T-helper 1 cell treated with Interleukin-12 subunit alpha and Interleukin-12 subunit beta and Interleukin-4 antibody, amounts not matched to agents 30 μg/mL and 1 μg/mL, for 36 hours (primary cell): Measurements from ENCODE around the gene SLC19A1.

Source experiments
- H3K27ac Mint-ChIP-seq: one replicate; pipeline ENCODE4 v1.8.0; 2021; ENCODE audit warnings: mild to moderate bottlenecking, mixed read lengths
- H3K27me3 Mint-ChIP-seq: one replicate; pipeline ENCODE4 v1.8.0; 2021; ENCODE audit warnings: low read depth, mixed read lengths
- H3K36me3 Mint-ChIP-seq: one replicate; pipeline ENCODE4 v1.8.0; 2021; ENCODE audit warnings: low read depth, mixed read lengths
- H3K4me1 Mint-ChIP-seq: one replicate; pipeline ENCODE4 v1.8.0; 2021; ENCODE audit warnings: low read depth, mixed read lengths
- H3K4me3 Mint-ChIP-seq: one replicate; pipeline ENCODE4 v1.8.0; 2021; ENCODE audit warnings: mild to moderate bottlenecking, moderate library complexity, mixed read lengths
- H3K9me3 Mint-ChIP-seq: one replicate; pipeline ENCODE4 v1.8.0; 2021; ENCODE audit warnings: mixed read lengths

Gene SLC19A1

DNA sequence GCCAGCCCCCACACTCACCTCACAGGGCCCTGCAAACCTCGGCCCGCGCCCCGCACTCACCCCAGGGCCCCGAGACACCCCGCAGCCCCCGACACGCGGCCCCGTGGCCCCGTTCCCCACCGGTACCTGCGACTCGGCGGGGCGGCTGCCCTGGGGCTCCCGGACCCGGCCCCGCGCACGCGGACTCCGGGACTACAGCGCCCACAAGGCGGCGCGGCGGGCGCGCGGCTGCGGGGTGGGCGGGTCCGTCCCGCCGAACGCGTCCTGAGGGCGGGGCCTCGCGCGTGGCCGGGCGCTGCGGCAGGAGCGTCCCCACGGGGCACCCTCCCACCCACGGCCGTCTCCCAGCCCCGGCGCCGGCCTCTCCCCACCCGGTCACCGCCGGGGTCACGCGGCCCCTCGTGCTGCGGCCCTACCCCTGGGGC, at the start of gene SLC19A1:
TSS of gene SLC19A1 (minus strand) at position 199 of the 425 bp plus-strand sequence. CDS start 4,481 bp downstream, outside the sequence.
- Mint-ChIP-seq H3K4me3 (peak within 1 kb of the TSS; percentile 75), H3K36me3 (no peaks in the 10 kb centered on the region), H3K27ac (peak within 1 kb of the TSS; percentile 26), H3K27me3 (no peaks in the 10 kb centered on the region), H3K4me1 (peaks cover 13% of the 10 kb centered on the region), H3K9me3 (no peaks in the 10 kb centered on the region)

DNA sequence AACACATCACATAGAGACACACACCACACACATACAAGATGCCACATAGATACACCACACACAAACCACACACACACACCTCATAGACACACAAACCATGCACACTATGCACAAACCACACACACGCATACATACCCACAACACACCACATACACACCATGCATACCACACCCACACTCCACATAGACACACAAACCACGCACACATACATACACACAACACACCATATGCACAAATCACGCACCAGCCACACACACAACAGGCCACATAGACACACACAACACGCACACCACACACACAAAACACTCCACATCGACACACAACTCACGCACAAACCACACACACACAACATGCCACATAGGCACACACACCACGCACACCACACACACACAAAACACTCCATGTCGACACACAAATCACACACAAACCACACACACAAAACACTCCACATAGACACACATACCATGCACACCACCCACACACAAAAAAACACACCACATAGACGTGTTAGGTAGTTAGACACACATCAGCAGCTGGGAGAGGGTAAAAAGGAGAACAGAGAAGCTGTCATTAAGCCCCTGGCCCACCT, 49.5 kb upstream of the SLC19A1 start:
- Mint-ChIP-seq H3K36me3 (peaks cover 9% of the 10 kb centered on the region), H3K27ac (no peak overlapping the region), H3K4me1 (peaks cover 20% of the 10 kb centered on the region), H3K9me3 (peaks cover 9% of the 10 kb centered on the region), H3K4me3 (no peak overlapping the region), H3K27me3 (peaks cover 22% of the 10 kb centered on the region)

DNA sequence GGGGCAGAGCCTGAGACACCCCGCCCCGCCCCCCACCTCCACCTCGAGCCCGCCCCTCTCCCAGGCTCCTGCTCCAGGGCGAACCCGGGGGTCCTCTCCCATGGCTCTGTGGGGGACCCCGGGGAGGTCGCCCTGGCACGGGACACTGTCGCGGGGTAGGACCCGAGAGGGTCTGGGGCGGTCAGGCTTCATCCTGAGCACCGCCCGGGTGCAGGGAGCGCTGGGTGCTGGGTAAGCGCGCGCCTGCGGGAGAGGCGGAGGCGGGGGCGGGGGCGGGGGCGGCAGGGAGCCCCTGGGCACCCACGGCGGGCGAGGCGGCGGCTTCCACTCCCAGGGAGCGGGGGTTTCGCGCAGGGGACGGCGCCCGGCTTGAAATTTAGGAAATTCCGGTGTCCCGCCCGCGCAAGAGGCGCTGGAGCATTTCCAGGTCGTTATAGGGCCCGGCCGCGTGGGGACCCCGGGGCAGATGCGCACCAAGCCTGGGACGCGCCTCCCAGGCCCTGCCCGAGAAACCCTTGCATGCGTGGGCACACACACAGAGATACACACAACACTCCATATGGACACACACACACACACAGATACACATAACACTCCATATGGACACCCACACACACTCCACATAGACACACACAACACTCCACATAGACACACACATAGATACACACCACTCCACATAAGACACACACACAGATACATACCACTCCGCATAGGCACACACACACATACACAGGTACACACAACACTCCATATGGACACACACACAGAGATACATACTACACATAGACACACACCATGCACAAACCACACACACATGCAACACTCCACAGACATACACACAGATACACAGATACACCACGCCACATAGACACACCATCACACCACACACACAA, 48.7 kb upstream of the SLC19A1 start:
- Mint-ChIP-seq H3K4me3 (no peak overlapping the region), H3K9me3 (peaks cover 16% of the 10 kb centered on the region), H3K36me3 (peaks cover 11% of the 10 kb centered on the region), H3K4me1 (peaks cover 15% of the 10 kb centered on the region), H3K27me3 (peaks cover 28% of the 10 kb centered on the region), H3K27ac (no peak overlapping the region)

DNA sequence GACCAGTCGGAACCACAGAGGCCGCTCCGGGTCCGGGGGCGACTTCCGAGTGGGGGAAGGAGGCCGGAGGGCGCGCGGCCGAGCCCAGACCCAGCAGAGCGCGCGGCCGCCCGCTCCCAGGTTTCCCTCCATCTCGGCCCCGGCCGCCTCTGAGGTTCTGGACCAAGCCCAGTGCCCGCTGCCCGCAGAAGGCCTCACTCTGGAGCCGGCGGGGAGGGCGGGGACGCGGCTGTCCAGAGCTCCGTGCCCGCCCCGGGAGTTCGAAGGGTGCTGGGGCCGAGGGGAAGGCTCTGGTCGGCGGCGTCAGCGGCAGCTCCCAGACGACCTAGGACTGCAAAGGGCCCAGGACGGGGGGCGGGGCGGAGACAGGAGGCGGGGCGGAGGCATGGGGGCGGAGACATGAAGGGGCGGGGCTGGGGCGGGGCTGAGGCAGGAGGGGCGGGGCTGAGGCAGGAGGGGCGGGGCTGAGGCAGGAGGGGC, 48.0 kb upstream of the SLC19A1 start:
- peak overlapping the region; percentile 20 for H3K4me3 Mint-ChIP-seq

DNA sequence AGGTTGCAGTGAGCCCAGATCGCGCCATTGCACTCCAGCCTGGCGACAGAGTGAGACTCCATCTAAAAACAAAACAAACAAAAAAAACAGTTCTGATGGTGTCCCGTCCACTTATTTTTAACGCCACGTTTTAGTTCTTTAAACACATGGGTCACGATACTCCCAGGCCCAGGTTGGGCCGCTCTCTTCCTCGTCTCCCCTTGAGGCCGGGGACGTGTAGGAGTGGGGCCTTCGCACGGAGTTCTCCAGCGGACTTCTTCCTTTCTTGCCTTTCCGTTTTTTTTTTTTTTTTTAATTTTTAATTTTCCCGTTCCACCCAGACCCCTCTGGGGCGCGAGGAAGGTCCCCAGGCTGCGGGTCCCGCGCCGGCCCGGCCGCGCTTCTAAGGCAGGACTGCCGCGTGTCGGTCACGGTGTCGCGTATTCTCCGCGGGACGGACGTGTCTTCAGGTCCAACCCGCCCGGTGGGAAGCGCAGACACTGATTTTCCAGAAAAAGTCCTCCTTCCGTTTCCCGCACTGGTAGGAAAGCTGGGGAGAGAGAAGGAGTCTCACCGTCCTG, 47.5 kb upstream of the SLC19A1 start:
- H3K9me3 Mint-ChIP-seq: peaks cover 21% of the 10 kb centered on the region
- H3K27me3 Mint-ChIP-seq: peaks cover 31% of the 10 kb centered on the region
- peaks cover 11% of the 10 kb centered on the region for H3K36me3 Mint-ChIP-seq
- no peak overlapping the region for H3K27ac Mint-ChIP-seq
- peaks cover 13% of the 10 kb centered on the region for H3K4me1 Mint-ChIP-seq
- no peak overlapping the region for H3K4me3 Mint-ChIP-seq

More for the DNA sequence above, 48.0 kb upstream of the SLC19A1 start:
- Mint-ChIP-seq H3K36me3 (peaks cover 11% of the 10 kb centered on the region), H3K9me3 (peaks cover 19% of the 10 kb centered on the region), H3K4me1 (peaks cover 13% of the 10 kb centered on the region), H3K27ac (no peak overlapping the region), H3K27me3 (peaks cover 30% of the 10 kb centered on the region)

DNA sequence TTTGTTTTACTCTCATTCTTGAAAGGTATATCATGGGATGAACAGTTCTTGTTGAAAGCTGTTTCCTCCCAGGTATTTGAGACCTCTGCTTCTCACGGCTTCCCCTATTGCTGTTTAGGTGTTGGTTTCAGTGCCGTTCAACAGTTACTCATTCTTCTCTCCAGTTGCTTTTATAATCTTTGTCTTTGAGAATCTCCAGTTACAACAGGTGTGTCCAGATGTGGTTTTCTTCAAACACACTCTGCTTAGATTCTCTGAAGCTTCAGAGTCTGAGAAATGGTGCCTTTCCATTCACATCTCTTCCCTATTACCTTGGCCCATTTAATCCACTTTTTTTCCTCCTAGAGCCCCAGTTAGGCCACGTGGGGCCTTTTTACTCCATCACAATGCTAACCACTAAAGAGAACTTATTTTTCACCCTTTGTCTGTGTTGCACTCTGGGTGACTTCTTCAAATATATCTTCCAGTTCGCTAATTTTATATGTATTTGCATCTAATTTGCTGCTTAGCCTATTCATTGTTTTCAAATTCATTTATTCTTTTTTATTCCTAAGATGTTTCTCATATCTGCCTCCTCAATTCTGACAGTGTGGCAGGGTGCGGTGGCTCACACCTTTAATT, 46.7 kb upstream of the SLC19A1 start:
- Mint-ChIP-seq H3K27ac (no peak overlapping the region), H3K9me3 (peaks cover 23% of the 10 kb centered on the region), H3K36me3 (peaks cover 9% of the 10 kb centered on the region), H3K4me3 (peak overlapping the region; percentile 6), H3K27me3 (peaks cover 32% of the 10 kb centered on the region), H3K4me1 (peaks cover 8% of the 10 kb centered on the region)

DNA sequence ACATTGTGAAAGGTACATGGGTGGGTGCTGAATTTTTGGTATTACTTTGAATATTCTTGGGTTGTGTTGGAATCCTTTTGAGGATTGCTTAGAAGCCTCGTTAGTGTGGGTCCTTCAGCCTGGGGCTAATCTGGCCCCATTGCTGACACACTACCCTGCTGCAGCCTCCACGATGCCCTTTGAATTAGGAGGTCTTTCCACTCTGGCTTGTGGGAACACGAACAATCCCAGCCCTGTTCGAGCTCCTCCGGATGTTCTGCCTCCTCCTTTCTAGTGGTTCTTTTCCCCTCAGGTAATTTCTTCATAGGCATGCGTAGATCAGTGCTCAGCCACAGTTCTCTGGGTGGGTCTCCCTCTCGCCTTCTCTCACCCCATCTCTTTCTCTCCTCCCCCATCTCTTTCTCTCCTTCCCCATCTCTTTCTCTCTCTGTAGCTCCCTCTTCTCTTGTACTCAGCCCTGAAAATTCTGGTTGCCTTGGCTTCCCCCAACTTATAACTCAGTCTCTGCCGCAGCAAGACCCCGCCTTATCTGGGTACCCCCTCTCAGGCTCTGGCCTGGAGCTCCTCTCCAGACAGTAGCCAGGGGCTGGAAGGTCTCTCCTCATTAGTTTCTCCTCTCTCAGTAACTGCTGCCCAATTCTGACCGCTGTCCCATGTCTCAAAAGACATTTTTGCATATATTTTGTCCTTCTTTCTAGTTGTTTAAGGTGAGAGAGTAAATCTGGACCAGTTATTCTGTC, 46.0 kb upstream of the SLC19A1 start:
- peaks cover 9% of the 10 kb centered on the region for H3K36me3 Mint-ChIP-seq
- H3K9me3 Mint-ChIP-seq: peaks cover 26% of the 10 kb centered on the region
- no peak overlapping the region for H3K27ac Mint-ChIP-seq
- H3K4me1 Mint-ChIP-seq: peaks cover under 1% of the 10 kb centered on the region
- no peak overlapping the region for H3K4me3 Mint-ChIP-seq
- H3K27me3 Mint-ChIP-seq: peaks cover 33% of the 10 kb centered on the region

DNA sequence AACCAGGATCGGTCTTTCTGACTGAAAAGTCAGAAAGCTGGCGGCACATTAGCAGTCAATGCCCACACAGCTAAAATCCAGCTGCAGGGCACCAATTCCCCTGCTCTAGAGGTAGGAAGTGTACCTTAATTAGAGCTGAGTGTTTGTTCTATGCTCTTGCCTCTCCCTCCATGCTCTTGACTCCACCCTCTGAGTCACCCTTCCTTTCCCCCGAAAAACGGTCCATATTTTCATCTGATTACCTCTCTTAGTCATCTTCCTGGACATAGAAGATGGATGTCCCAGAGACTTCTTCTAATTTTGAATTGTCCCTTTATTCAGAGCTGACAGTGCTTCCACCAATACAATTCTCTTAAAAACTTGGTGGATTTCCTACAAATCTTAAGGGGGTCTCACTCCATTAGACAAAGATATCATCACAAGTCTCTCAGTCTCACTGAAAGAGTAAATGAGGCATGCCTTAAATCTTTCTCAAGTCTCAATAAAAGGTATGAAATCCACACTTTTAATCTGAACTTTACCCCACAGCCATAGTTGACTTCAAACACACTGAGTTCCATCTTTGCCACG, 44.1 kb upstream of the SLC19A1 start:
- peaks cover 32% of the 10 kb centered on the region for H3K9me3 Mint-ChIP-seq
- peaks cover 37% of the 10 kb centered on the region for H3K27me3 Mint-ChIP-seq
- peaks cover 9% of the 10 kb centered on the region for H3K36me3 Mint-ChIP-seq
- H3K4me3 Mint-ChIP-seq: no peak overlapping the region
- no peaks in the 10 kb centered on the region for H3K4me1 Mint-ChIP-seq
- H3K27ac Mint-ChIP-seq: no peak overlapping the region

DNA sequence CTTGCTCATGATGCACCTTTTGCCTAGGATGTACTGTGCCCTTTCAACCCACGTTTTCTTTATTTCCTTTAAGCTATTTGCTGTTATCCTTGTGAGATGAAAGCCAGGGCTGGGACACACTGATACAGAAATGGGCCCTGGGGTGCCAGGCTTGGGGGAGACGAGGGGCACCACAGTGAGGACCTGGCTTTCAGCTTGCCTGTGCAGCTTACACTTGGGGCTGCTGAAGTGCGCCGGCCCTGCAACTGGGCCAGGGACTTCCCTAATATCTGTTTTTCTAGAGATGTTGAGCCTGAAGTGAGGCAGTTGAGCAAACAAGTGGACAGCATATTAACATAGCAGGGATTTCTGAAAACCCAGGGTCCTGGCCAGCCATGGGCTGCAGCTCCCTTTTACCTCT, 42.5 kb upstream of the SLC19A1 start:
- Mint-ChIP-seq H3K4me3 (no peak overlapping the region), H3K27me3 (peaks cover 37% of the 10 kb centered on the region), H3K4me1 (no peaks in the 10 kb centered on the region), H3K27ac (no peak overlapping the region), H3K36me3 (peaks cover 9% of the 10 kb centered on the region), H3K9me3 (peaks cover 32% of the 10 kb centered on the region)

DNA sequence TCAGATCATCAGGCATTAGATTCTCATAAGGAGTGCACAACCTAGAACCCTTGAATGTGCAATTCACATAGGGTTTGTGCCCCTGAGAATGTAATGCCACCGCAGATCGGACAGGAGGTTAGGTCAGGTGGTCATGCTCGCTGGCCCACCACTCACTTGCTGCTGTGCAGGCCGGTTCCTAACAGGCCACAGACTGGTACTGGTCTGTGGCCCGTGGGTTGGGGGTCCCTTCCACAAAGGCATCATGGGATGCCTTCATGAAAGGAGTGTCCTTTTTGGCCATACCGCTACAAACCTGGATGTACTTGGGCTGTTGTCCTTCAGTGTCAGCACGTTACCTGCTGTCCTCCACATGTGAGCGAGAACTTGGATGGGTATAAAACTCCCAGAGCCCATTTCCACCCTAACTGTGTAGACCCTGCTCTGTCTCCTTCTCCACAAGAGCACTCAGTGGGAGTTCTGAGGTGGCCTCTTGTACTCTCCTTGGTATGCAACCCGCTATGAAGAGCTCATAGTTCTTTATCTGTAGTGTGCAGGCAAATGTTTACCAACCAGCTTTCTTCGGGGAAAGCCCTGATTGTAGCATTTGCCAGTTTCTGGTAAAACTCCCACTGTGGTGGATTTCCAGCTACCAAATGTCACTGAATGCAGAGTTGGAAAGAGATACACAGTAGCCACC, 41.7 kb upstream of the SLC19A1 start:
- Mint-ChIP-seq H3K36me3 (peaks cover 9% of the 10 kb centered on the region), H3K27ac (no peak overlapping the region), H3K4me1 (no peaks in the 10 kb centered on the region), H3K9me3 (peaks cover 32% of the 10 kb centered on the region), H3K4me3 (no peak overlapping the region), H3K27me3 (peaks cover 35% of the 10 kb centered on the region)

DNA sequence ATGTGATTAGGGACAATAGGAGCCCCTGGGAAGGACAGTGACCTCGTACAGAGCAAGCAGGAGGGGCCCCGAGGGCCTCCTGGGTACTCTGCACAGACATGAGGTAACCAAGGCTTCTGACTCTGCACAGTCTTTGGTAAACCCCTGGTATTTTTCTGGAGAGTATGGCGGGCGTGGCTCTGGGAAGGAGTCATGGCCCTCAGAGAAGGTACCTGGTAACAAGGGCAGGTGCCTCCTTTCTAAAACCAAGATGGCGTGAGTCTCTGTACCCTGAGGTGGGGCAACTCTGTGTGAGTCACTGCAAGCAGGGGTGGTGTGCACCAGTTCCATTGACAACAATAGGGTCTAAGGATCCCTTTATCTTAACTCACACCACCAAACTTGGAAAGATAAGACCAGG, 39.9 kb upstream of the SLC19A1 start:
- Mint-ChIP-seq H3K4me3 (no peak overlapping the region), H3K9me3 (peaks cover 28% of the 10 kb centered on the region), H3K27ac (no peak overlapping the region), H3K27me3 (peaks cover 19% of the 10 kb centered on the region), H3K36me3 (peaks cover 4% of the 10 kb centered on the region), H3K4me1 (no peaks in the 10 kb centered on the region)

DNA sequence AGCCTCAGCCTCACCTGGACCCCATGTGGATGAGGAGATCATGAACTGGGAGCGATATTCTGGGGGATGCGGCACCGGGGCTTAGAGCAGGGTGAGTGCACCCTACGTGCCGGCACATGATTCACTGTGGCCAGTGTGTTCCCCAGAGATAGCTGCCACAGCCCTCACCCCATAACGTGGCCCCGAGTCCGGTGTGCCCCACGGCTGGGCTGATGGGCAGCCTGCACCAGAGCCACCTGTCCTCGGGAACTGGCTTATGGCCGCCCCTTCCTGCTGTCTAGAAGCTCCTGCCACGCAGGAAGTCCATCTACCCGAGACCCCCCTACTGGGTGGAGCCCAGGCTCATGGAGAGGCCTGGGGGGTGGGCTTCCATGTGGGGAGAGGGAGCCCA, 39.1 kb upstream of the SLC19A1 start:
- no peak overlapping the region for H3K27ac Mint-ChIP-seq
- no peaks in the 10 kb centered on the region for H3K4me1 Mint-ChIP-seq
- H3K4me3 Mint-ChIP-seq: no peak overlapping the region
- peaks cover 20% of the 10 kb centered on the region for H3K9me3 Mint-ChIP-seq
- H3K27me3 Mint-ChIP-seq: peaks cover 13% of the 10 kb centered on the region
- H3K36me3 Mint-ChIP-seq: peaks cover under 1% of the 10 kb centered on the region

DNA sequence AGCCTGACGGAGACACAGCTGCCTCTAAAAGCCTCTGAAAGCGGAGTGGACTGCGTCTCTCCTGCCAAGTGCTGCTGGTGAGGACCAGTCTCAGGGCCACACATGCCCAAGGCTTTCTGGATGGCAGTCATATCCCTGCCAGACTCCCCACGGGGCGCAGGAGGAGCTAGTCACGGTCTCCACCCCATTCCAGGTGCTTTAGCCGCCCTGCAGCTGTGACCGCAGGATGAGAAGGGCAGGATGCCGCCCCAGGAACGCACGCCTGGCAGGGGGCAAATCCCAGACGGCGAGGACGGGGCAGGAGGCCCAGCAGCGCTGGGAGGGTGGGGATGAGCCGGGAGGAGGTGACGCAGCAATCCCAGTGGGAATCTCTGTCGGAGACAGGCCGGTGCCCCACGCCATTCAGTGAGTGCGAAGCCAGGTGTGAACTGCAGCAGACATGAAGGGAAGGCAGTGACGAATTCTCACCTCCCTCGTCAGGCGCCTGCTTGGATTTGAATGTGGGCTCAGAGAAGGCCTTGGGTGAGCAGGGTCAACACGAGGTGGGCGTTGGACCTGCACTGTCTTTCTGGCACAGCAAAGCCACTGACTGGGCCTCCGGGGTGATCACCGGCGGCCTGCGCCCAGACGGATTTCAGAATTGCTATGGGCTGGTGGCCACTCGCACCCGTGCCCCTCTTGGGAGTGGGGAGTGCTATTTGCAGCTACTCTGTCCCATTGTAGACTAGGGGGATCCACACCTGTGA, 38.5 kb upstream of the SLC19A1 start:
- H3K27ac Mint-ChIP-seq: no peak overlapping the region

More for the DNA sequence above, 38.5 kb upstream of the SLC19A1 start:
- H3K27me3 Mint-ChIP-seq: peaks cover 8% of the 10 kb centered on the region
- H3K9me3 Mint-ChIP-seq: peaks cover 14% of the 10 kb centered on the region
- no peaks in the 10 kb centered on the region for H3K4me1 Mint-ChIP-seq
- H3K36me3 Mint-ChIP-seq: no peaks in the 10 kb centered on the region
- no peak overlapping the region for H3K4me3 Mint-ChIP-seq
